Keratinocyte (primary cell): ENCODE measurements around the gene ENTHD1. TPM values are rescaled to one million over a fixed set of nuclear protein-coding genes. Genes with fewer than 3 reads are reported as not detected.

ENCODE experiments used
- DNase-seq: peaks from one replicate; pipeline ENCODE4 v3.0.0-alpha.2; 2011; ENCODE audit warnings: low read depth, missing footprints, low spot score
- FAIRE-seq: peaks from 2 replicates; lab custom pipeline; 2011; peaks lifted over from hg19 to GRCh38; lab: Jason Lieb, UNC
- H2AFZ ChIP-seq: 2 replicates; pipeline ENCODE4 v1.6.0; 2012; ENCODE audit warnings: low read length, control low read depth, inconsistent platforms; ENCODE audit not compliant: control insufficient read depth
- H3K27ac ChIP-seq: 2 replicates; pipeline ENCODE4 v1.5.1; 2011; ENCODE audit warnings: low read length; ENCODE audit not compliant: control insufficient read depth, insufficient read depth
- H3K27me3 ChIP-seq: 3 replicates; pipeline ENCODE4 v1.6.0; 2011; ENCODE audit warnings: low read length; ENCODE audit not compliant: control insufficient read depth, insufficient read depth; ENCODE audit errors: extremely low read depth
- H3K36me3 ChIP-seq, 2 experiments: 2 replicates in 1 of 2; 3 replicates in 1 of 2; pipeline ENCODE4 v1.5.1; 2011; ENCODE audit warnings: low read length in 2 of 2, mild to moderate bottlenecking in 1 of 2; ENCODE audit not compliant: control insufficient read depth in 2 of 2, insufficient read depth in 2 of 2; ENCODE audit errors: extremely low read depth in 1 of 2
- H3K4me1 ChIP-seq: 3 replicates; pipeline ENCODE4 v1.5.1; 2011; ENCODE audit warnings: low read length; ENCODE audit not compliant: control insufficient read depth, insufficient read depth; ENCODE audit errors: extremely low read depth
- H3K4me2 ChIP-seq: 3 replicates; pipeline ENCODE4 v1.6.0; 2011; ENCODE audit warnings: low read depth, low read length; ENCODE audit not compliant: control insufficient read depth, insufficient read depth; ENCODE audit errors: extremely low read depth
- H3K4me3 ChIP-seq, 3 experiments: fragments of 200-600 bp in 1 of 3; sonication (generic) in 1 of 3; 2 replicates in 2 of 3; 3 replicates in 1 of 3; pipeline ENCODE4 v1.5.1; 2011 to 2016; ENCODE audit warnings: low read length in 3 of 3, mild to moderate bottlenecking in 3 of 3, control low read depth in 2 of 3, inconsistent platforms in 1 of 3, low read depth in 1 of 3, mixed read lengths in 1 of 3, mixed run types in 1 of 3, moderate library complexity in 1 of 3; ENCODE audit not compliant: control insufficient read depth in 2 of 3, insufficient read depth in 2 of 3; ENCODE audit errors: extremely low read depth in 1 of 3
- H3K79me2 ChIP-seq: 2 replicates; pipeline ENCODE4 v1.6.0; 2012; ENCODE audit warnings: low read length; ENCODE audit not compliant: control insufficient read depth, insufficient read depth
- H3K9ac ChIP-seq: 3 replicates; pipeline ENCODE4 v1.6.0; 2011; ENCODE audit warnings: low read length; ENCODE audit not compliant: control insufficient read depth, insufficient read depth; ENCODE audit errors: extremely low read depth
- H3K9me1 ChIP-seq: 3 replicates; pipeline ENCODE4 v1.6.0; 2011; ENCODE audit warnings: low read length; ENCODE audit not compliant: control insufficient read depth, insufficient read depth; ENCODE audit errors: extremely low read depth
- H3K9me3 ChIP-seq: 2 replicates; pipeline ENCODE4 v1.5.1; 2012; ENCODE audit warnings: low read depth, low read length; ENCODE audit not compliant: control insufficient read depth
- H4K20me1 ChIP-seq: 3 replicates; pipeline ENCODE4 v1.6.0; 2011; ENCODE audit warnings: low read length; ENCODE audit not compliant: control insufficient read depth, insufficient read depth; ENCODE audit errors: extremely low read depth
- CTCF ChIP-seq, 3 experiments: IDR thresholded peaks in 1 of 3; conservative IDR thresholded peaks in 1 of 3; optimal IDR thresholded peaks in 1 of 3; 2 replicates in 2 of 3; 3 replicates in 1 of 3; pipeline versions ENCODE3 to v1.5.1; 2011; ENCODE audit warnings: low read length in 3 of 3, mild to moderate bottlenecking in 3 of 3, moderate library complexity in 2 of 3, control low read depth in 1 of 3, inconsistent platforms in 1 of 3; ENCODE audit not compliant: insufficient read depth in 2 of 3; ENCODE audit errors: extremely low read depth in 1 of 3
- EZH2 ChIP-seq: IDR thresholded peaks from one replicate; pipeline ENCODE4 v1.6.1; 2012; ENCODE audit warnings: inconsistent platforms, mild to moderate bottlenecking, low read length, moderate library complexity
- dilution Hi-C: fragments of 300-500 bp; cut with MboI; formaldehyde crosslinking; loops from one replicate; pipeline ENCODE4 v1.7.0; 2020; ENCODE audit warnings: low sequenced_read_pairs; ENCODE audit not compliant: extremely low pct_ligation_motif_present
- polyA plus RNA-seq, 5 experiments: library from polyadenylated mRNA; depleted of rRNA in 3 of 5; stranded (reverse) in 3 of 5; stranded (forward) in 1 of 5; unstranded in 1 of 5; fragments of >200 nt; gene quantifications; 1 replicate in 1 of 5; 2 replicates in 3 of 5; 3 replicates in 1 of 5; pipeline versions ENCODE4 v1.2.1 to v1.2.3, GENCODE V29; 2011 to 2012; ENCODE audit warnings: missing spikeins in 2 of 5, low read depth in 1 of 5, low replicate concordance in 1 of 5

ENTHD1 gene
- polyA plus RNA-seq, 1 donor (not counting 4 experiments of a cell fraction or from before 2014, with no cell fraction given) = not detected

GRCh38 chr22:39703091-39703490, 190.5 kb downstream of the ENTHD1 start:
- H3K4me3 ChIP-seq = no peak overlapping the region
- FAIRE-seq (no peak), DNase-seq (no peak)
- no peak overlapping the region for H3K27ac ChIP-seq
- no peaks in the 10 kb centered on the region for H3K36me3 ChIP-seq
- no peaks in the 10 kb centered on the region for H4K20me1 ChIP-seq
- no peak overlapping the region for H2AFZ ChIP-seq
- dilution Hi-C loops = no loop called here
- TF ChIP-seq CTCF (optimal IDR thresholded peaks at IDR 0.05 in 1 of 3, IDR thresholded peaks at IDR 0.05 in 1 of 3, conservative IDR thresholded peaks at IDR 0.05 in 1 of 3; ENCODE audit: extremely low read depth in 1 of 3, insufficient read depth in 2 of 3, low read length in 3 of 3) (no peak), EZH2 (no peak)
- H3K9me1 ChIP-seq = no peaks in the 10 kb centered on the region
- H3K4me1 ChIP-seq = no peaks in the 10 kb centered on the region
- H3K4me2 ChIP-seq = no peak overlapping the region
- H3K27me3 ChIP-seq = peaks cover 16% of the 10 kb centered on the region
- H3K79me2 ChIP-seq = no peaks in the 10 kb centered on the region
- no peaks in the 10 kb centered on the region for H3K9me3 ChIP-seq
- no peak overlapping the region for H3K9ac ChIP-seq

- Histone ChIP-seq H3K4me1 (no peaks in the 10 kb centered on the region), H3K9ac (no peak overlapping the region), H3K9me1 (no peaks in the 10 kb centered on the region), H3K9me3 (no peaks in the 10 kb centered on the region), H3K4me3 (no peak overlapping the region), H3K36me3 (no peaks in the 10 kb centered on the region), H4K20me1 (no peaks in the 10 kb centered on the region), H3K27me3 (peaks cover 14% of the 10 kb centered on the region), H3K27ac (no peak overlapping the region), H2AFZ (no peak overlapping the region), H3K4me2 (no peak overlapping the region), H3K79me2 (no peaks in the 10 kb centered on the region)
- dilution Hi-C loops = no loop called here
- no peak for TF ChIP-seq CTCF (optimal IDR thresholded peaks at IDR 0.05 in 1 of 3, IDR thresholded peaks at IDR 0.05 in 1 of 3, conservative IDR thresholded peaks at IDR 0.05 in 1 of 3; ENCODE audit: extremely low read depth in 1 of 3, insufficient read depth in 2 of 3, low read length in 3 of 3)
- TF ChIP-seq EZH2 = no peak
- no peak for DNase-seq
- no peak for FAIRE-seq
Observed at GRCh38 chr22:39700565-39700964, 193.0 kb downstream of the ENTHD1 start.
